Measurements from ENCODE around the gene ITGAL. TPM values are rescaled to one million over a fixed set of nuclear protein-coding genes. Genes with fewer than 3 reads are reported as not detected.

ITGAL gene
- total RNA-seq, 4 donors from 2014 or later: 0.56 to 4.6 (median 2.8) TPM

DNA sequence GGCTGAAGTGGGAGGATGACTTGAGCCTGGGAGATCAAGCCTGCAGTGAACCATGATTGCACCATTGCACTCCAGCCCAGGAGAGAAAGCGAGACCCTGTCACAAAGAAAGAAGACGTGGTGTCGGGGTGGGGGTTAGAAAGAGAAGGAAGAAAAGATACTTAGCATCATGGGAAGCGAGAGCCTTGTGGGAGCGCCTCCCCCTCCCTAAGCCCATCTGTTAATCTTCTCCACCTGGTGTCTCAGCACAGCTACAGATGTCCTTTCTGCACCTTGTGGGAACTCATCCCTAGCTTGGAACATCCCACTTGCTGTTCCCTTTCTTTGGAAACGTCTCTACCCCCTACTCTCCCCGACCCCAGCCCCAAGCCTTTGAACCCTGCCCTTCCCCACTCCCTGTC lies 93.0 kb downstream of the ITGAL start:
- no peak for DNase-seq
- Histone ChIP-seq H3K9me3 (no peaks in the 10 kb centered on the region), H3K27ac (no peak overlapping the region), H3K4me1 (peaks cover 11 to 12% of the 10 kb centered on the region in 2 donors), H3K27me3 (no peaks in the 10 kb centered on the region), H3K4me3 (replicated peaks in 1 of 3) (no peak overlapping the region), H3K36me3 (no peaks in the 10 kb centered on the region)
- TF ChIP-seq, protein P1, sequence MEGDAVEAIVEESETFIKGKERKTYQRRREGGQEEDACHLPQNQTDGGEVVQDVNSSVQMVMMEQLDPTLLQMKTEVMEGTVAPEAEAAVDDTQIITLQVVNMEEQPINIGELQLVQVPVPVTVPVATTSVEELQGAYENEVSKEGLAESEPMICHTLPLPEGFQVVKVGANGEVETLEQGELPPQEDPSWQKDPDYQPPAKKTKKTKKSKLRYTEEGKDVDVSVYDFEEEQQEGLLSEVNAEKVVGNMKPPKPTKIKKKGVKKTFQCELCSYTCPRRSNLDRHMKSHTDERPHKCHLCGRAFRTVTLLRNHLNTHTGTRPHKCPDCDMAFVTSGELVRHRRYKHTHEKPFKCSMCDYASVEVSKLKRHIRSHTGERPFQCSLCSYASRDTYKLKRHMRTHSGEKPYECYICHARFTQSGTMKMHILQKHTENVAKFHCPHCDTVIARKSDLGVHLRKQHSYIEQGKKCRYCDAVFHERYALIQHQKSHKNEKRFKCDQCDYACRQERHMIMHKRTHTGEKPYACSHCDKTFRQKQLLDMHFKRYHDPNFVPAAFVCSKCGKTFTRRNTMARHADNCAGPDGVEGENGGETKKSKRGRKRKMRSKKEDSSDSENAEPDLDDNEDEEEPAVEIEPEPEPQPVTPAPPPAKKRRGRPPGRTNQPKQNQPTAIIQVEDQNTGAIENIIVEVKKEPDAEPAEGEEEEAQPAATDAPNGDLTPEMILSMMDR (IDR thresholded peaks at IDR 0.05): no peak
- TF ChIP-seq POLR2A (IDR thresholded peaks at IDR 0.05): no peak
- intact Hi-C loops (cut with DNase I): no loop called here
- WGBS, 2 donors: 67 to 74% methylated on average over 7 of the region's 7 CpGs

DNA sequence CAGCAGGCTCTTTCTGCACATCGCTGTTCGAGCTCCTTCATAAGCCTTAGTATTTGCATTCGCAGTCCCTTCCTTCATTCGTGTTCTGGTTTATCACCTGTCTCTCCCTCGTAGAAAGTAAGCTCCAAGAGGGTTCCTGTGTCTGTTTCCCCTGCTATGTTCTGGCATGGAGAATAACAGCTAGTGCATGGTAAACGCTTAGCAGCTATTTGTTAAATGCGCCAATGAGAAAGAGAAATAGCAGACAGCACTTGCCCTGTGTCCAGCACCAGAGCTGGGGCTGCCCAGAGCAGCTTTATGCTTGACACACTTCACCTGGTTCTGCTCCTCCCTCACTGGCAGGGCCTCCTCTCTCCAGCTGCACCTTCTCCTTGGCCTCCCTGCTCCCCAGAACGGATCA lies 93.4 kb downstream of the ITGAL start:
- H3K27me3 ChIP-seq: no peaks in the 10 kb centered on the region
- H3K36me3 ChIP-seq: no peaks in the 10 kb centered on the region
- H3K9me3 ChIP-seq: no peaks in the 10 kb centered on the region
- H3K27ac ChIP-seq: no peak overlapping the region
- DNase-seq: no peak
- intact Hi-C loops (cut with DNase I): no loop called here
- H3K4me1 ChIP-seq: peaks cover 14 to 15% of the 10 kb centered on the region in 2 donors
- WGBS, 2 donors: 68 to 75% methylated on average over 8 of the region's 8 CpGs
- no peak overlapping the region for H3K4me3 ChIP-seq (replicated peaks in 1 of 3)
- TF ChIP-seq, protein P1 (IDR thresholded peaks at IDR 0.05): no peak
- TF ChIP-seq POLR2A (IDR thresholded peaks at IDR 0.05): no peak

DNA sequence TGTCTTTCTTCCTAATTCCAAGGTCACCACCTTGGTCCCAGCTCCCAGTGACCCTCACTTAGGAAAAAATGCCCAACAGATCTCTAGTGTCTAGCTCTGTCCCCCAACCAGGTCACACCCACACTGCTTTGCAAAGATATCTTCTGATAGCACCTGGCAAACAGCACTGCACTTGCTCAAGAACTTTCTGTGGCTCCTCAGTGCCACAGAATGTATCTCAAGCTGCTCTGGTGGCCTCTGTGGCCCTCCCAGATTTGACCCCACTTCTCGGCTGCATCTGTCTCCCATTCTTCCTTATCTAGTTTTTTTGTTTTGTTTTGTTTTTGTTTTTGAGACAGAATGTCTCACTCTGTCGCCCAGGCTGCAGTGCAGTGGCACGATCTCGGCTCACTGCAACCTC lies 94.0 kb downstream of the ITGAL start:
- Histone ChIP-seq H3K4me3 (replicated peaks in 1 of 3) (no peak overlapping the region), H3K4me1 (peaks cover 11 to 12% of the 10 kb centered on the region in 2 donors), H3K36me3 (no peaks in the 10 kb centered on the region), H3K27me3 (no peaks in the 10 kb centered on the region), H3K27ac (no peak overlapping the region), H3K9me3 (no peaks in the 10 kb centered on the region)
- TF ChIP-seq, protein P1 (IDR thresholded peaks at IDR 0.05): no peak
- TF ChIP-seq POLR2A (IDR thresholded peaks at IDR 0.05): no peak
- DNase-seq: no peak
- intact Hi-C loops (cut with DNase I): no loop called here
- WGBS, 2 donors: 93 to 94% methylated on average over 4 of the region's 4 CpGs

DNA sequence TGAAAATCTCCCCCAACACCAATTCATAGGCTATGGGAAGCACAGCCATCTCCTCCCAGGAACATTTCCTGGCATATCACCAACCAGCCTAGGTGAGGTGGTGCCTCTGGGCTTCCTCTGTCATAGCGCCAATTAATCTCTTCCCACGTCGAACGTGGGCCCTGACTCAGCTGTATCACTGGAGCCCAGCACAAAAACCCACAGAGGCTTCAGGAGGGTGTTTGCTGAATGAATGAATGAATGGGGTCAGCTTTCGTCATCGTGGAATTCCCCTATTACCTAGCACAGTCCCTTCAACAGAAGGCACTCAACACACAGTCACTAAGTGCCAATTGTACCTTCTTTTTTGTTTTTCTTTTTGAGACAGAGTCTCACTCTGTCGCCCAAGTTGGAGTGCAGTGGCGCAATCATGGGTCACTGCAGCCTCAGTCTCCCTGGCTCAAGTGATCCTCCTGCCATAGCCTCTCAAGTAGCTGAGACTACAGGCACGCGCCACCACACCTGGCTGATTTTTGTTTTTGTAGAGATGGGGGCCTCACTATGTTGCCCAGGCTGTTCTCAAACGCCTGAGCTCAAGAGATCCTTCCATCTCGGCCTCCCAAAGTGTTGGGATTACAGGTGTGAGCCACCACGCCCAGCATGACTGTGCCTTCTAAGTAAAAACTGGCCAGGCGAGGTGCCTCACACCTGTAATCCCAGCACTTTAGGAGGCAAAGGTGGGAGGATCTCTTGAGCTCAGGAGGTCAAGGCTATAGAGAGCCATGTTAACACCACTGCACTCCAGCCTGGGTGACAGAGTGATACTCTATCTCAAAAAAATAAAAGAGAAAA lies 94.8 kb downstream of the ITGAL start:
- H3K9me3 ChIP-seq: no peaks in the 10 kb centered on the region
- intact Hi-C loops (cut with DNase I): no loop called here
- no peak overlapping the region for H3K27ac ChIP-seq
- DNase-seq: no peak
- no peak for TF ChIP-seq POLR2A (IDR thresholded peaks at IDR 0.05)
- TF ChIP-seq, protein P1 (IDR thresholded peaks at IDR 0.05): no peak
- no peaks in the 10 kb centered on the region for H3K27me3 ChIP-seq
- H3K4me3 ChIP-seq (replicated peaks in 1 of 3): no peak overlapping the region
- H3K4me1 ChIP-seq: peaks cover 13 to 15% of the 10 kb centered on the region in 2 donors
- no peaks in the 10 kb centered on the region for H3K36me3 ChIP-seq
- WGBS, 2 donors: 74 to 84% methylated on average over 14 of the region's 14 CpGs

DNA sequence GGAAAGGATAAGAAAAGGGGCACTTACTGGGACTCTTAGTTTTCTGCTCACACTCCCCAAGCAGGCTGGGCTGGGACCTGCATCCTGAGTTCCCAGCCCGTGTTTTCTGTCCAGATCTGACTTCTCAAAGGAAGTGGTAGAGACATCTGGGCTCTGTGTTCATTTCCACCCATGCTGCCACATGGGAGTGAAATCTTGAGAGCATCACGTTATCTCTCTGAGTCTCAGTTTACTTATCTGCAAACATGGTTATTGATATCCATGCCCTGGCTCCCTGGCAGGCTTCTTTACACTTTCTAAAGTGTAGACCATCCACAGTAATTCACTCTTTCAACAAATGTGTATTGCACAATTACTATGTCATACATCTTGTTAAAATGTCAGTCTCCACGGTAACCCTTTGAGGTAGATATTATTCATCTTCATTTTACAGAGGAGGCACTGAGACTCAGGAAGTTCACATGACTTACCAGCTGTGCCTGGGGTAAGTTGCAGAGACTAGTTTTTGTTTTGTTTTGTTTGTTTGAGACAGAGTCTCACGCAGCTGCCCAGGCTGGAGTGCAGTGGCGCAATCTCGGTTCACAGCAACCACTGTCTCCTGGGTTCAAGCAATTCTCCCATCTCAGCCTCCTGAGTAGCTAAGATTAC lies 95.6 kb downstream of the ITGAL start:
- 77 to 87% methylated on average over 6 of the region's 6 CpGs for WGBS, 2 donors
- H3K4me1 ChIP-seq: peaks cover 15 to 18% of the 10 kb centered on the region in 2 donors
- intact Hi-C loops (cut with DNase I): no loop called here
- H3K36me3 ChIP-seq: no peaks in the 10 kb centered on the region
- no peak for DNase-seq
- H3K27me3 ChIP-seq: no peaks in the 10 kb centered on the region
- H3K4me3 ChIP-seq (replicated peaks in 1 of 3): no peak overlapping the region
- no peaks in the 10 kb centered on the region for H3K9me3 ChIP-seq
- TF ChIP-seq, protein P1 (IDR thresholded peaks at IDR 0.05): no peak
- TF ChIP-seq POLR2A (IDR thresholded peaks at IDR 0.05): no peak
- H3K27ac ChIP-seq: no peak overlapping the region
